ENCODE measurements around the gene CCDC188.
A peak's percentile ranks its signal among the peaks of the same experiment; 100 is the strongest.

The CCDC188 gene

DNA sequence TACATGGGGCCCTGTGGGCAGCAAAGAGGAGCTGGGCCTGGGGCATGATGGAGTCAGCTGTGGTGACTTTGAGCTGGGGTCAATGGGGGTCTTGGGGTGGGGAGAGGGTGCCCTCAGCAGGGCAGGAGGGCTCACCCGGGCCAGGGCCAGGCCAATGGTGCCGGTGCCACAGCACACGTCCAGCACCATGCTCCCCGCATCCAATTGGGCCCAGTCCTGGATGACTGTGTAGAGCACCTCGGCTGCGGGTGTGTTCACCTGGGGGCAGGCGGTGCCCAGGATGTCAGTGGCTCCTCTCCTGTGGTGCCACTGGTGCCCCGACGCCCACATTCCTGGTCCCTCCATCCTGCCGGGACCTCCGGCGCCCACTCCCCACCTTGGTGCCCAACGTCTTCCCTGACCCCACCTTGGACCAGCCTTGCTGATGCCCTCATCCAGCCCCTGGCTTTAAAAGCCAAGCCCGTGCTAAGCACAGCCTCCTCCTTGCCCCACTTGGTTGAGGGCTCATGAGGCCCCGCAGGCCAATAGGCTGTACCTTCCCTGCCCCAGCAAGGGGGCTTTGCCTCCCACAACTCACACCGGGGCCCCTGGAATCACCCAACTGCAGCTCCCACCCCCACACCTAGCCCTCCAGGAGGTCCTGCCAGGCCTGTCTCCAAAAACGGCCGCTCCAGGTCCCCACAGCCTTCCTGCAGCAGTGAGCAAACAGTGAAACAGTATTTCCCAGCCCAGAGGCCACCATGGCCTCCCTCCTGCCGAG is 37.1 kb downstream of the CCDC188 start:
- DNase-seq (ENCODE audit: low read depth, low spot score) = no peak
- no peak overlapping the region for H3K4me3 ChIP-seq (ENCODE audit: low read length)

DNA sequence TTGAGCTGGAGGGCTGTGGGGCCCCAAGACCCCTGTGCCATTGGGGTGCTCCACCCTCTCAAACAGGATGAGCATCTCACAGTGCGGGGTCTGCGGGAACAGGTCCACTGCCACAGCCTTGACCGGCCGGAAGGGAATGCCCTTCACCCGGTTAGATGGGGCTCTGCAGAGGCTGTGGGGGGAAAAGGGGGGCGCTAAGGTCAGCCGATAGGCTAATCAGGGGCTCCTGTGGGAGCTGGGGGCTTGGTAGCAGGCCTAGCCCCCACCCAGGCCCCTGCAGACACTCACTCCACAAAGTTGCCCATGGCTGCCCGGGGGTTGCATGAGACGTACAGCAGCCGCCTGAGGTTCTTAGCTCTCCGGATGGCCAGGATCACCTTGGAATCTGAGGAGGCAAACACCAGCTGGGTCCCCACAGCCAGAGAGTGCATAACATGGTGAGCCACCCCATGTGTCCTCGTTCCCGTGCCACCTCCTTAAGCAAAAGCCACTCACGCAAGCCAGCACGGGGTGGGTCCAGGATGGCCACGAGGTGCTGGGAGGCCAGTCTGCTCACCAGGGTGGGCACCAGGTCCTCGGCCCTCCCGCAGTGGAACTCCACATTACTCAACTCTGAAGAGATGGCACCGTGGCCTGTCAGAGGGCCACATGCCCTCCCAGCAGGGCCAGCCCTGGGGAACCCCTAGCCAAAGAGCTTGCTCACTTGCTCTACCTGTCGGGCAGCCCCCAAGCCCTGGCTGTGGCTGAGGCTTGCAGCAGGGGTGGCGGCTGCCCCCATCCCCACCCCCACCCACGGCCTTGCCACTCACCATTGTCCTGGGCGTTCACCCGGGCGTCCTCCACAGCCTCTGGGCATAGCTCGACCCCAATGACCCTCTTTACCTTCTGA is 38.0 kb downstream of the CCDC188 start:
- no peak for DNase-seq (ENCODE audit: low read depth, low spot score)
- H3K4me3 ChIP-seq (ENCODE audit: low read length) = no peak overlapping the region

DNA sequence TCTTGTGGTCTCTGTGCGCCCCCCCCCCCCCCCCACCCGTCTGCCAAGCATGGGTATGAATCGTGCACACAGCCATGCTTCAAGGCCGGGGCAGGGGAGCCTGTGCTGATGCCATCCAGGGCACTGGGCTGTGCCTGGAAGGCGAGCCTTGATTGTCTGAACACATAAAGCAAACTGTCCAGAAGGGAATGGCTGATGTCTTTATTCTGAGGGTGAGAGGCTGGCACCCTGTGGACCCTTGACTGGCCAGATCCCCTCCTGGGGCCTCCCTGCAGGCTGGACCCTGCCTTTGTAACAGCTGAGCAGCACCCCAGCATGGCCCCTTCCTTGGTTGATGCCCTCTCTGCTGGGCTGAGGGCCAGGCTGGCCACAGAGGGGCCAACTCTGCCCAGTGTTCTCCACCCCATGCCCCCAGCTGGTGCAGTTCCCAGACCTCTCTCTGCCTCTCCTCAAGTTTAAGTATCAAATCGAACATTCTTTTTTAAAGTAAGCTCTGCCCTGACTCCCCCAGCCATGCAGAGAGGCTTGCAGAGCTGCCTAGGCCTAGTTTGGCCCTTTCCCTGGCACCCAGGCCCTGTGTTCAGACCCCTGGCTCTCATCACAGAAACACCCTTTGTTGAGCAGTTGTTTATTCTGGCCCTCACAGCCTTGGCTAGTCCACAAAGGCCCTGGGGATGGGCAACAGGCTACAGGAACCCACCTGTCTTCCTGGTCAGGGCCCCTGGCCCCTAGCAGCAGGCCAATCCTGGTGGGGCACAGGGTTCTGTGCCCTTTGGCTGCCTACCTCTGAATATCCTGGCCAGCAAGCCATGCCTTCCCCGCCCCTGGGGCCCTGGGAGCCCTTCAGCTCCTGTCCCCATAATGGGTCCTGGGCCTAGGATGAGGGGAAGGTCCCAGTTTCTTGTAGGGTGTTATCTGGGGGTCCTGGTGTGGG is 38.9 kb downstream of the CCDC188 start:
- H3K4me3 ChIP-seq (ENCODE audit: low read length) = no peak overlapping the region
- DNase-seq (ENCODE audit: low read depth, low spot score) = no peak

DNA sequence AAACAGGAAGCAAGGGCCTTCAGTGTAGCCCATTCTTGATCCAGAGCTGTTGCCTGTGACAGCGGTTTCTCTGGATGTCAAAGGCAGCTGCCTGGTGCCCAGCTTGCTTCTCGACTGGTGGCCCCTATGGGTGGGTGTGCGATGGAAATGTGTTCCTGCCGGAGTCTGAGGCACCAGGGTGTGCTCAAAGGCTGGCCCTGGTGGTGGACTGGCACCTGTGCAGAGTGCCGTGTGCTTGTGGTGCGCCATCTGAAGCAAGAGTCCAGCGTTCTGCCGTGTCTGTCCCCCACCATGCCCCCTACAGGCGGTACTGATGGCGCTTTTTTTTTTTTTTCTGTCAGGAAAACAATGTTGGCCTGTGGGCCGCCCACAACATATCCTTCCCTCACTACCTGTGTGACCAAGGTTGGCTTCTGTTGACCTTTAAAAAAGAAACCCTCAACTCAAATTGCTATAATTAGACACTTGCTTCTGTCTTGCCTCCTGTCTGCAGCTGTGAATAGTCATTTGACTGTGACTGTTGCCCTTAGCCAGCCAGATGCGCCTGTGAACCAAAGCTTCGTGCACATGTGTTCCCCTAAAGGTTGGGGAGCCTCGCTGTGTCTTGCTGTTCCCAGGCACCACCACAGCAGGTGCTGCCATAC is 39.7 kb downstream of the CCDC188 start:
- DNase-seq (ENCODE audit: low read depth, low spot score) = peak; percentile 85
- no peak overlapping the region for H3K4me3 ChIP-seq (ENCODE audit: low read length)

DNA sequence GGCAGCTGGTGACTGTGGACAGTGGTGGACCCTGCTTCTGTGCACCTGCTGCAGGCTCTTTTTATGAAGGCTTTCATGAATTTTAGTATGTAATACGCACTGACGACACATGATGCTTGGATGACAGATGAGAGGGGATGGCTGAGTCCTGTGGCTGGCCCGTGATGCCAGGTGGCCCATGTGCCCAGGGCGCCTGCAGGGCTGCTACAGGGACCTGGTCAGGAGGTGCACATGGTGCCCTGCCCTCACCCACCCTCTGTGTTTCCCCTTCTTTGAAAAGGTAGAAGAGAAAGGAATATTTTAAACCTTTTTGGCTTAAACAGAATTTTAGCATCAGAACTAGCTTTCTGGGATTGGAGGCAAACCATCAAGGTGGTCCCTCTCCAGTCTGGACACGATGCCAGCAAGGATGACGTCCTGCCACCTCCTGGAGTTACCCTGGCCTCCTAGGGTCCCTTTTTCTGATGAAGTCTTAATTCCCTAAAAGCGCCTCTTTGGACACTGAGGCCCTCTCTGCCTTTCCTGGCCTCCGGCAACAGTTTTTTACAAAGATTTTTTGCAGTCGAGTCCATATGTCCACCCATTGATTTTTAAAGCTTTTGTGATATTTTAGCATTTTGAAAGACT is 40.4 kb downstream of the CCDC188 start:
- DNase-seq (ENCODE audit: low read depth, low spot score) = no peak
- no peak overlapping the region for H3K4me3 ChIP-seq (ENCODE audit: low read length)

DNA sequence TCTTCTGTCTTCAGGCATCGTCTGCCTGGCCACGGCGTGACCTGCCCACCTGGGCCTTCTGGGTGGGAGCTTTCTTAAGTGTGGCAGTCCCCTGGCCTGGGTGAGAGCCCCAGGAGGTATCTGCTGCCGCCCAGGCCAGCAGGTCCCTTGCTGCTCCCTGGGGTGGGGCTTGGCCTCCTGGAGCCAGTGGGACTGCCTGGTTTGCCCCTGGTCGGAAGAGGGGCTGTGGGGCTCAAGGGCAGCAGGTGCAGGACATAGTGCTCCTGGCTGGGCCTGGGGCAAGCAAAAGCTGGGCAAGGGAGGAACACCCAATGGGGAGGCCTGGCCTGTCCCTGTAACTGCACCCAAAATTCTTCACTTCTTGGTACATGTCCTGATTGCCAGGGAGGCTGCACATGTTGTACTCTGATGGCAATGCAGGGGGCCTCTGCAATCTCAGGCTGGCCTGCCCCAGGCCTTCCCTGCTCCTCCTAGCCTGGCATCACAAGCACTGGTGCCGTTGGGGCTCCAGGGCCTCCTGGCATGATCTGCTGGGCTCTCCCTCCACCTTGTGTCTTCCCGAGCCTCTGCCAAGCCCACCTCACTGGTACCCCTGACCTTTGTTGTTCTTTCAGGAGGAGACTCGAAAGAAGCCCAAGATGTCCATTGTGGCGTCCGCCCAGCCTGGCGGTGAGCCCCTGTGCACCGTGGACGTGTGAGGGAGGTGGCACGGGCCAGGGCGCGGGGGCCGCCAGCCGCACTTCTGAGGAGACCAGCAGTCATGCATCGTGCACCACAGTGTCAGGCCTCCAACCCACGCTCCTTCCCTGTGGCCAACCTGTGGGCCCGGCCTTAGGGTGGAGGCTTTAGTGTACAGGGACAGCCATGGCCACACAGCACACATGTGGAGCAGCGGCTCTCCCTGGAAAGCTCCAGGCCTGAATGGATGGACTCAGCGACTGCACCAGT is 41.2 kb downstream of the CCDC188 start:
- no peak for DNase-seq (ENCODE audit: low read depth, low spot score)
- H3K4me3 ChIP-seq (ENCODE audit: low read length) = no peak overlapping the region

DNA sequence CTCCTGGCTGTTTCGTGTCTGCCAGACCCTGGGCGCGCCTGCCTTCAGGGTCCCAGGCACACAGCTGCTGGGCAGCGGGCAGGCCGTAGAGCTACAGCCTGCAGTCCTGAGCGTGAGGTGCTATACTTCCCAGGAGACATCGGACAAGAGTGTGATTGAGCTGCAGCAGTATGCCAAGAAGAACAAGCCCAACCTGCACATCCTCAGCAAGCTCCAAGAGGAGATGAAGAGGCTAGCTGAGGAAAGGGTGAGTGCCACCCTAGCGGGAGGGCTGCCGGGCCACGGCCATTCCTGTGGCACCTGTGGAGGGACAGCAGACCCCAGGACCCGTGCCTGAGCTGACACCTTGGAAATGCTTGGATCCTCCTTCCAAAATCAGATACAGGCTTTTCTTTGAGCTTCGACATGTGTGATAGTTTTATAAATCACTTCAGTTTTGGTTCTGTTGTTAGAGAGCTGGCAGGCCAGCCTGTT is 42.1 kb downstream of the CCDC188 start:
- no peak for DNase-seq (ENCODE audit: low read depth, low spot score)
- H3K4me3 ChIP-seq (ENCODE audit: low read length) = no peak overlapping the region

DNA sequence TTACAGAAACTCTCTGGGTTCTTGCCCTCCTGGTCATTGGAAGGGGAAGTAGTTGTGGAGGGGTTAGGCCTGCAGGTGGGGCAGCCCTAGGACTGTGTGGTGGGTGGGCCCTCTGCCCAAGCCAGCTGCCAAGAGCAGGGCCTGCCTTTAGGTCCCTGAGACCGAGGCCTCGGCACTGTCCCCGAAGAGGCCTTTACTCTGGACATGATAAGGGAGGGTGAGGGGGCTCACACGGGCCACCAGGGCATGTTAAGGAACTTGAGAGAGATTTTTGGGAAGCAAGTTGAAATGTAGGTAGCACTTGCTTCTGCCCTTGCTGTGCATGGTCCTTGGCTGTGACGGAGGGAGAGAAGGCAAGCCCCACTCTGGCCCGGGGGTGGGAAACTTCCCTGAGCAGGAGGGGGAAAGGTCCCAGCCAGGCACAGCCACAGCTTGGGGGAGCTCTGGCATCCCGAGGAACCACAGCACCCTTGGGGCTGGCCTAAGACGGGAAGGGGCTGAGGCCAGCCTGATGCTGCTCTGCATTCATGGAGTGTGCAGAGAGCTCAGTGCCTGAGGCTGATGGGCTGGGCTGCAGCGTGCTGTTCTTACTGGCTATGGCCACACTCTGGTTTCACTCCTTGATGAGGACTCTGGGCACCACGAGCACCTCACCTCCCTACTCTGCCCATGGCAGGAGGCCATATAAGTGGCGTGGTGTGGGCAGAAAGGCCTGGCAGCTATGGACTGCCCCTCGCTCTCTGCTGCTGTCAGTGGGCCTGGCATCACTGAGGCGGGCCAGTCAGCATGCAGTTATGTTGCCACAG is 42.7 kb downstream of the CCDC188 start:
- DNase-seq (ENCODE audit: low read depth, low spot score) = no peak
- H3K4me3 ChIP-seq (ENCODE audit: low read length) = no peak overlapping the region

DNA sequence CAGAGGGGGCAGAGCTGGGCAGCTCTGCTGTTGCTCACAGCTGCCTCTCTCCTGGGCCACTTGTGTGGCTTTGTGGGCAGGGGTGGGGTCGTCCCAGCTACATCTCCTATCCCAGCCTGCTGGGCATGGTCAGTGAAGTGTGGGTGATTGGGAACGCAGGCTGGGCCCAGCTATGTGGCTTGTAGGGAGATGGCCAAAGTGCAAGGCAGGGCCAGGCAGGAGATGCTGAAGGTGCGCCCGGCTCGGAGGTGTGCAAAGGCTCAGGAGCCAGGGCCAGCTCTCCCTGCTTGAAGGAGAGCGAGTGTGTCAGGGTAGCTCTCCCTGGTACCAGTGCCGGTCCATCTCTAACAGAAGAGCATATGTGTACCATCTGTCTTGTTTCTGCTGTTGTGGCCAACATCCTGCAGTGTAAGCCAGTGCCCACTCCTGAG is 43.4 kb downstream of the CCDC188 start:
- DNase-seq (ENCODE audit: low read depth, low spot score) = no peak
- no peak overlapping the region for H3K4me3 ChIP-seq (ENCODE audit: low read length)

DNA sequence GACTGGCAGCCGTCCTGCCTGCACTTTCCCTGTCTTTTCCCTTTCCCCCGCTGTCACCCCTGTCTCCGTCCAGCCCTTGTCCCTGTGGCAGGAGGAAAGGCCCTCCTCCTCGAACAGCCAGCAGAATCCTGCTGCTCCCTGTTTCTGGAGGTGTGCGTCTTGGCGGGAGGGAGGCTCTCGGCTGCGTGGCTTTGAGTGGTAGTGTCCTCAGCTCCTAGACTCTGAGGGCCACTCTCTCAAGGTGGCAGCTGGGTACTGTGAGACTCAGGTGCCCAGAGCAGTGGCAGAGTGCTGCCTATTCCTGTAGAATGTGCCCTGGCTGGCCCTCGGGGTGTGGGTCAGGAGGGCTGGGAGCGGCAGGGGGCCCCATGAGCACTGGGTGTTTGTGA is 44.0 kb downstream of the CCDC188 start:
- no peak for DNase-seq (ENCODE audit: low read depth, low spot score)
- H3K4me3 ChIP-seq (ENCODE audit: low read length) = no peak overlapping the region

DNA sequence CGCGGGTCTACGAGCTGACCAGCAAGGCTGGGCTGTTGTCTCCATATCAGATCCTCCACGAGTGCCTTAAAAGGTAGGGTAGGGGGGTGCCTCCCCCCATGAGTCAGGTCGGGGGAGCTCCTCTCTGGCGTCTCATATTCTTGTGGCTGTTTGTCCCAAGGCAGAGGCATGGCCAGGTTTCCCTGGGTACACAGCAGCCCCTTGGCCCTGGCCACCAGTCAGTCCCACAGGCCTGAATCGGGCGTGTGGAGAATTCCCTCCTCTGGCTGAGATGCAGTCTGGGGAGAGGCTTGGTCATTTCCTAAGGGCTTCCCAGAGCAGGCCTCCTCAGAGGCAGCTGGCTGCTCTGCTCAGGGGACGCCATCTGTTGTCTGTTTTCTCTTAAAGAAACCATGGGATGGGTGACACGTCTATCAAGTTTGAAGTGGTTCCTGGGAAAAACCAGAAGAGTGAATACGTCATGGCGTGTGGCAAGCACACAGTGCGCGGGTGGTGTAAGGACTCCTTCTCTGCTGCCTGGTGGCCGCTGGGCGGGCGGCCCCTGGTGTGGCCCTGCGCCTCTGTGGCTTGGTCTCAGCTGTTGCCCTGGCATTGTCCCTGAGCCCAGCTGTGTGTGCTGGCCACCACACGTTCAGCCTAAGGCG is 44.5 kb downstream of the CCDC188 start:
- no peak for DNase-seq (ENCODE audit: low read depth, low spot score)
- H3K4me3 ChIP-seq (ENCODE audit: low read length) = no peak overlapping the region

DNA sequence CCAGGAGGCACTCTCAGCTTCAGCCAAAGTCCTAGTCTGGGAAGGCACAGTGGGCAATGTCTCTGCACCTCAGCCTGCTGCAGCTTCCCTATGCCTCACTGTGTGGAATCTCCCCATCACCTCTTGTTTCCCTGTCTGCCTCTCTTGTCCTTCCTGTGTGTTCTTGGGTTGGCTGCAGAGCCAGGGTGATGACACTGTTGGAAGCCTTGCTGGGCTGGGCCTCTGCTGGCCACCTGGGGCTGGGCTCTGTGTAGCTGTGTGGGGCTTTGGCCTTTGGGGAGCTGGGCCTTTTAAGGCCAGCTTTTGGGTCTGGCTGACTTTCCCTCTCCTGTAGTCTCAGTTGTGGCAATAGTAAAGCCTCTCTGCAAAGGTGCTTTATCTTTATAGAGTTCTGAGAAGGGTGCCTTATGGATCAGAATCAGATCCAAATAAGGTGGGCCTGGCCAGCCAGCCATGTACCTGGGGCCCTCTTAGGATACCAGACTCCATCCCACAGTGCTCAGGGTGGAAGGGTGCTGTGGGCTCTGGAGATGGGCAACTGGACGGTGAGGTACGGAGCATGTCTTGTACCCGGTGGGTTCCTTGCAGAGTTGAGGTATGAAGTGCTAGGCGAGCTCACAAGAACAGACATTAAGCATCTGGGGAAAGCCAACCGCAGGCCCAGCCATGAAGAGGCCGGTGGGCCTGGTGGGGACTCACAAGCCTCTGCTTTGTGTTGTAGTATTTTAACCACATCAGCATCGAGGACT is 45.2 kb downstream of the CCDC188 start:
- no peak overlapping the region for H3K4me3 ChIP-seq (ENCODE audit: low read length)
- DNase-seq (ENCODE audit: low read depth, low spot score) = no peak

DNA sequence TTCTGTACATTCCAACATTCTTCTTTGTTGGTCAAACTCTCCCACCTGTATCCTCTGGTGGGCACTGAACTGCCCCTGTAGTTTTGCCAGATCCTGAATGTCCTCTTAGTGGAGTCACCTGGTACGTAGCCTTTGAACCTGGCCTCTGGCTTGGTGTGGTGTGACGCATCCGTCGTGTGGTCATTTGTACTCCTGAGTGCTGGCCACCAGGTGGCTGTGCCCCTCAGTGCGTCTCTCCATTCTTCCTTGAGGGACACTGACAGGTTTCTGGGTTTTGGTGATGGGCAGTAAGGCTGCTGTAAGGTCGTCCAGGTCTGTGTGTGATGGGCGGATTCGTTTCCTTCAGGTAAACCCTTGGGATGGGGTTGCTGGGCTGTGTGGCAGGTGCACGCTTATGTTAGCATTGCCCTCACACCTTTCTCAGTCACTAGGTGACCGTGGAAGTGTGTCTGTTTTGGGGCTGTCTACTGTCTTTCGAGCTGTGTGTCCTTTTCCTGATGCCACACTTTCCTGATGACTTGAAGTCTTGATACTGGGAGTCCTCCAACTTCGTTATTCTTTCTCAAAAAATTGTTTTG is 48.6 kb downstream of the CCDC188 start:
- H3K4me3 ChIP-seq (ENCODE audit: low read length) = no peak overlapping the region
- no peak for DNase-seq (ENCODE audit: low read depth, low spot score)

DNA sequence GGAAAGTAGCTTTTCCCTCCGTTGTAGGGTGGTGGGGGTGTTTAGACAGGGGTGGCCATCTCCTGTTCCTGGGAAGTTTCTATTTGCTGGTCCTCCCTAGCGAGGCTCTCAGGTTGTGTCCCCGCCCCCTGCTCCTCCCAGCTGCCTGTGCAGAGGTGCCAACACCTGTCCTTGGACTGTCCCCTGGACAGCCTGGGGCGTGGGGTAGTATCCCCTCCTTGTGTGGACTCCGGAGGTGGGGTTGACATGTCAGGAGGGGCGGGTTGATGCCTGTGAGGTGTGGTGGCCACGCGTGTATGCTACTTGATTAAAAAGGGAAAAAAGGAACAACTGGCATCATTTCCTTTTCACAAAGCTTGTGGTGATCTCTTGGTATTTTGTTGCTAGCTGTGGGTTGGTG is 49.2 kb downstream of the CCDC188 start:
- no peak overlapping the region for H3K4me3 ChIP-seq (ENCODE audit: low read length)
- DNase-seq (ENCODE audit: low read depth, low spot score) = no peak

DNA sequence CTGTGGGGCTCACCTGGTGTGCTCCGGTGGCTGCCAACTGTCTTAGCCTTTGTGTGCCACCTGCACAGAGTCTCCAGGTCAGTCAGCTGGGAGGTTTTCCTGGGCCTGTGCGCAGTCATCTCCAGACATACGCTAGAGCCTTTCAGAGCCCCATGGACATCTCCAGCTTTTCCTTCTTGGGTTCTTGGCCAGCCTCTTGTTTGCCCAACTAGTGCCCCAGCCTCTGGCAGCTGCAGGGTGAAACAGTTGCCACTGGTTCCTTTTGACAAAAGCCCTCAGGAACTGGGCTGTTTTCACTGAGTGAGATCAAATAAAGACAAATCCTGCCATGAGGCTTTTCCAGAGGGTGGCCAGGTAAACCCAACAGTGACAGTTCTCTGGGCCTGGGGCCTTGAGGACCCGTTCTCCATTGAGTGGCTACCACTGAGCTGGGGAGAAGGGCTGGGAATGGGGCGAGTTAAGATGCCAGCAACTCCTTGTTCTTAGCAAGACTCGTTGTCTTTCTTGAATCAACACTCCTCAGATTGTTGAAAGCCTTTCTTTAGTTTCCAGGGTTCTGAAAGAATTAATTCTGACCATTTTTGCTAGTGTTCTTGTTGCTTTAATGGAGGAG is 51.6 kb downstream of the CCDC188 start:
- H3K4me3 ChIP-seq (ENCODE audit: low read length) = no peak overlapping the region
- no peak for DNase-seq (ENCODE audit: low read depth, low spot score)

Measured in Jurkat, Clone E6-1 (cell line).